Bone marrow (tissue), 2 donors: ENCODE data around the gene VCL.
A peak's percentile ranks its signal among the peaks of the same experiment; 100 is the strongest.
"Not testable (repeated sequence)": the region's sequence is repeated elsewhere in the genome, so short reads cannot be mapped to it uniquely, and the experiment has no call there.

Experiments
- DNase-seq, 2 donors: peaks; one replicate each; lab custom pipeline; 2025; lab: John Stamatoyannopoulos, UW

VCL gene

GRCh38 chr10:73997787-73998622, at the start of gene VCL:
Gene VCL (plus strand): TSS chr10:73998116. CDS start chr10:73998208, 92 bp downstream.
- peak; percentile 83 to 93 for DNase-seq

- no peak for DNase-seq
These were observed 48.8 kb upstream of the VCL start for GRCh38 chr10:73948947-73949633.

- DNase-seq = no peak
These were observed 47.6 kb upstream of the VCL start for GRCh38 chr10:73950155-73950948.

GRCh38 chr10:73953665-73954064, 44.3 kb upstream of the VCL start:
- no peak for DNase-seq

- no peak for DNase-seq
These were observed 43.2 kb upstream of the VCL start for GRCh38 chr10:73954737-73955136.

GRCh38 chr10:73955719-73956118, 42.2 kb upstream of the VCL start:
- no peak for DNase-seq

- peak; percentile 32 to 95 for DNase-seq
These were observed 41.2 kb upstream of the VCL start for GRCh38 chr10:73956476-73957359.

GRCh38 chr10:73959484-73960243, 38.3 kb upstream of the VCL start:
- no peak for DNase-seq

- no peak for DNase-seq
These were observed 35.5 kb upstream of the VCL start for GRCh38 chr10:73962386-73962785.

GRCh38 chr10:73963533-73963932, 34.4 kb upstream of the VCL start:
- not testable (repeated sequence) for DNase-seq

- DNase-seq = no peak
These were observed 33.2 kb upstream of the VCL start for GRCh38 chr10:73964743-73965142.

GRCh38 chr10:73965267-73965889, 32.5 kb upstream of the VCL start:
- not testable (repeated sequence) for DNase-seq

- DNase-seq = no peak
These were observed 31.8 kb upstream of the VCL start for GRCh38 chr10:73965890-73966768.

GRCh38 chr10:73967022-73967429, 30.9 kb upstream of the VCL start:
- no peak for DNase-seq

GRCh38 chr10:73967544-73967943, 30.4 kb upstream of the VCL start:
- DNase-seq = no peak

- DNase-seq = no peak
These were observed 29.8 kb upstream of the VCL start for GRCh38 chr10:73968098-73968521.

GRCh38 chr10:73969224-73969841, 28.6 kb upstream of the VCL start:
- DNase-seq = no peak

- no peak for DNase-seq
These were observed 27.1 kb upstream of the VCL start for GRCh38 chr10:73970845-73971244.
